Hepatocyte (in vitro differentiated cells): ENCODE results near the gene CLEC12A. TPM values are rescaled to one million over a fixed set of nuclear protein-coding genes. Genes with fewer than 3 reads are reported as not detected.
A peak's percentile ranks its signal among the peaks of the same experiment; 100 is the strongest.

Source experiments
- DNase-seq: peaks from one replicate; pipeline ENCODE4 v3.0.0-alpha.2; 2016; ENCODE audit warnings: low spot score
- H2AFZ ChIP-seq: fragments of 200-600 bp; sonication (generic); 2 replicates; pipeline ENCODE4 v1.6.0; 2016; ENCODE audit warnings: antibody characterized with exemption, mild to moderate bottlenecking
- H3K27ac ChIP-seq: fragments of 200-600 bp; sonication (generic); 2 replicates; pipeline ENCODE4 v1.5.1; 2016; ENCODE audit warnings: mild to moderate bottlenecking
- H3K27me3 ChIP-seq: fragments of 200-600 bp; sonication (generic); 2 replicates; pipeline ENCODE4 v1.6.1; 2016
- H3K36me3 ChIP-seq: fragments of 200-600 bp; sonication (generic); replicated peaks from 2 replicates; pipeline ENCODE4 v1.5.1; 2016; ENCODE audit warnings: low read depth; ENCODE audit not compliant: insufficient read depth
- H3K4me1 ChIP-seq: fragments of 200-600 bp; sonication (generic); 2 replicates; pipeline ENCODE4 v1.5.1; 2016; ENCODE audit warnings: mild to moderate bottlenecking, moderate library complexity; ENCODE audit not compliant: insufficient read depth
- H3K4me2 ChIP-seq: fragments of 200-600 bp; sonication (generic); 2 replicates; pipeline ENCODE4 v1.6.0; 2016
- H3K4me3 ChIP-seq: fragments of 200-600 bp; sonication (generic); 2 replicates; pipeline ENCODE4 v1.5.1; 2016; ENCODE audit warnings: mild to moderate bottlenecking
- H3K79me2 ChIP-seq: fragments of 200-600 bp; sonication (generic); 2 replicates; pipeline ENCODE4 v1.6.0; 2017; ENCODE audit warnings: mild to moderate bottlenecking
- H3K9me2 ChIP-seq: fragments of 200-600 bp; sonication (generic); replicated peaks from 2 replicates; pipeline ENCODE4 v1.6.0; 2017; ENCODE audit warnings: mild to moderate bottlenecking; ENCODE audit not compliant: insufficient read depth
- H3K9me3 ChIP-seq: fragments of 200-600 bp; sonication (generic); 2 replicates; pipeline ENCODE4 v1.5.1; 2016; ENCODE audit warnings: low read depth, mild to moderate bottlenecking
- H4K20me1 ChIP-seq: fragments of 200-600 bp; sonication (generic); 2 replicates; pipeline ENCODE4 v1.6.0; 2016; ENCODE audit warnings: mild to moderate bottlenecking; ENCODE audit not compliant: insufficient read depth, poor library complexity, severe bottlenecking
- EZH2 ChIP-seq: fragments of 200-600 bp; sonication (generic); IDR thresholded peaks from 2 replicates; pipeline ENCODE4 v1.6.1; 2016; ENCODE audit warnings: antibody characterized with exemption, mild to moderate bottlenecking, borderline replicate concordance
- EZH2phosphoT487 ChIP-seq: fragments of 200-600 bp; sonication (generic); IDR thresholded peaks from one replicate; pipeline ENCODE4 v1.6.1; 2018; ENCODE audit warnings: antibody characterized with exemption, mild to moderate bottlenecking, low read depth, moderate library complexity; ENCODE audit not compliant: unreplicated experiment, severe bottlenecking
- WGBS: methylation state at CpG from one replicate; pipeline ENCODE4 v1.1.6; 2016; ENCODE audit warnings: low lambda C conversion rate; ENCODE audit errors: missing lambda C conversion rate; 5-methylcytosine and 5-hydroxymethylcytosine counted together
- polyA plus RNA-seq: library from polyadenylated mRNA; unstranded; fragments of >200 nt; fragmentation: Nextera tagmentation; extraction: Ambion mirVana; gene quantifications from 2 replicates; pipeline ENCODE4 v1.2.1, GENCODE V29; 2016
- total RNA-seq: library from RNA; depleted of rRNA; stranded (reverse); fragments of >200 nt; gene quantifications from 2 replicates; pipeline ENCODE4 v1.2.3, GENCODE V29; 2014
- TF ChIP-seq, protein P1 (sequence below): fragments of 200-600 bp; sonication (generic); IDR thresholded peaks from 2 replicates; pipeline ENCODE4 v1.5.1; 2016; ENCODE audit warnings: antibody characterized with exemption, mild to moderate bottlenecking; ENCODE audit not compliant: poor library complexity

CLEC12A gene
- total and polyA plus RNA-seq, 2 experiments from 2014 or later, result 0.73 to 1.2 TPM

DNA sequence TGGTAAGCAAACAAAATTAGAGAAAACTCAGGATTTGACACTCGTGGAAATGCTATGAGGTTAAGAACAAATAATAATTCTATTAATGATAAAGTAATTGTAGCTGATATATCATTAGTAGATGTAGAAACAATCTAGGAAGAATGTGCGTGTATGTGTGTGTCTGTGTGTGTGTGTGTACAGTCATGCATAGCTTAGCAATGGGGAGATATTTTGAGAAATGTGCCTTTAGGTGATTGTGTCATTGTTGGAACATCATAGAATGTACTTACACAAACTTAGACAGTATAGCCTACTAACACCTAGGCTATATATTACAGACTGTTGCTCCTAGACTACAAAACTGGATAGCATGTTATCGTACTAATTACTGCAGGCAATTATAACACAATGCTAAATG is 44.3 kb upstream of the CLEC12A start:
- no peak overlapping the region for H3K27ac ChIP-seq
- H3K9me2 ChIP-seq, result no peaks in the 10 kb centered on the region
- H4K20me1 ChIP-seq, result no peaks in the 10 kb centered on the region
- H3K79me2 ChIP-seq, result no peaks in the 10 kb centered on the region
- WGBS, result 86% methylated on average over 3 of the region's 3 CpGs
- no peak overlapping the region for H2AFZ ChIP-seq
- H3K4me1 ChIP-seq, result no peaks in the 10 kb centered on the region
- TF ChIP-seq EZH2 (no peak), EZH2phosphoT487 (no peak)
- TF ChIP-seq, protein P1, sequence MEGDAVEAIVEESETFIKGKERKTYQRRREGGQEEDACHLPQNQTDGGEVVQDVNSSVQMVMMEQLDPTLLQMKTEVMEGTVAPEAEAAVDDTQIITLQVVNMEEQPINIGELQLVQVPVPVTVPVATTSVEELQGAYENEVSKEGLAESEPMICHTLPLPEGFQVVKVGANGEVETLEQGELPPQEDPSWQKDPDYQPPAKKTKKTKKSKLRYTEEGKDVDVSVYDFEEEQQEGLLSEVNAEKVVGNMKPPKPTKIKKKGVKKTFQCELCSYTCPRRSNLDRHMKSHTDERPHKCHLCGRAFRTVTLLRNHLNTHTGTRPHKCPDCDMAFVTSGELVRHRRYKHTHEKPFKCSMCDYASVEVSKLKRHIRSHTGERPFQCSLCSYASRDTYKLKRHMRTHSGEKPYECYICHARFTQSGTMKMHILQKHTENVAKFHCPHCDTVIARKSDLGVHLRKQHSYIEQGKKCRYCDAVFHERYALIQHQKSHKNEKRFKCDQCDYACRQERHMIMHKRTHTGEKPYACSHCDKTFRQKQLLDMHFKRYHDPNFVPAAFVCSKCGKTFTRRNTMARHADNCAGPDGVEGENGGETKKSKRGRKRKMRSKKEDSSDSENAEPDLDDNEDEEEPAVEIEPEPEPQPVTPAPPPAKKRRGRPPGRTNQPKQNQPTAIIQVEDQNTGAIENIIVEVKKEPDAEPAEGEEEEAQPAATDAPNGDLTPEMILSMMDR, result no peak
- no peak overlapping the region for H3K4me2 ChIP-seq
- no peak overlapping the region for H3K4me3 ChIP-seq
- no peaks in the 10 kb centered on the region for H3K9me3 ChIP-seq
- H3K36me3 ChIP-seq, result no peaks in the 10 kb centered on the region
- DNase-seq, result no peak
- no peaks in the 10 kb centered on the region for H3K27me3 ChIP-seq

DNA sequence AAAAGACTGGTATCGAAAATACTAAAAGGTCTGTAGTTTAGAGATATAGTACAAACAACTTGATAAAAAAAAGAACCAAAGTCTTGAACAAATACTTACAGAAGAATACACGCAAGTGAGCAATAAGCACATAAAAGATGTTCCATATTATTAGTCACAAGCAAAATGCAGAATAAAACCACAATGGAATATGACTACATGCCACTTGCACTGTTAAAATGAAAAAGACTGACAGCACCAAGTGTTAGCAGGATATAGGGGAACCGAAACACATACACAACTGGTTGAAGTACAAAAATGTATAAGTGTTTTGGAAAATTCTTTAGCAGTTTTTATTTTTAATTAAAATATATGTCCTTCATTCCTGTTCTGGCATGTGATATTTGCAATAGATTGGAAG is 42.6 kb upstream of the CLEC12A start:
- Histone ChIP-seq H3K9me3 (no peaks in the 10 kb centered on the region), H3K36me3 (no peaks in the 10 kb centered on the region), H3K27me3 (no peaks in the 10 kb centered on the region), H4K20me1 (no peaks in the 10 kb centered on the region), H2AFZ (no peak overlapping the region), H3K4me2 (no peak overlapping the region), H3K4me1 (no peaks in the 10 kb centered on the region), H3K9me2 (no peaks in the 10 kb centered on the region), H3K79me2 (no peaks in the 10 kb centered on the region), H3K27ac (no peak overlapping the region), H3K4me3 (no peak overlapping the region)
- no peak for DNase-seq
- TF ChIP-seq EZH2phosphoT487 (no peak), EZH2 (no peak)
- TF ChIP-seq, protein P1, result no peak
- 86% methylated on average over 3 of the region's 3 CpGs for WGBS

DNA sequence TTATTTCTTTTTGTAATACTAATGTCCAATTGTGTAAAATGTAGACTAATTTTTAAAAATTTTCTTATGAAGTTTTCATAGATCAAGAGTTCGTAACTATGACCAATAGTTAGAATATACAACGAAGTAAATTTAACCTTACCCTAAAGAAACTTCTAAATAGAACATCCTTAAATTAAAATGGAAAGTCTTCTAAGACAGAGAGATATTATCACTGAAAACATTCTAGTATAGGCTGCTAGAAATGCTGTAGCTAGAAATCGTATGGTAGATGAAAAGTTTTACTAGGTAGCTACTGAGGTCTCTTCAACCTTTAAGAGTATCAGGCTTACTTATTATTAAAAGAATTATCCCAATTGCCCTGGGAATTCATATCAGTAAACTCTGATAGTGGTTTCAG is 40.0 kb upstream of the CLEC12A start:
- H3K4me1 ChIP-seq, result no peaks in the 10 kb centered on the region
- no peak overlapping the region for H3K27ac ChIP-seq
- H3K79me2 ChIP-seq, result no peaks in the 10 kb centered on the region
- no peak overlapping the region for H2AFZ ChIP-seq
- H3K4me2 ChIP-seq, result no peak overlapping the region
- no peak for TF ChIP-seq EZH2
- TF ChIP-seq, protein P1, result no peak
- no peak for TF ChIP-seq EZH2phosphoT487
- H3K9me2 ChIP-seq, result no peaks in the 10 kb centered on the region
- no peaks in the 10 kb centered on the region for H3K36me3 ChIP-seq
- H3K4me3 ChIP-seq, result no peak overlapping the region
- no peaks in the 10 kb centered on the region for H4K20me1 ChIP-seq
- no peaks in the 10 kb centered on the region for H3K27me3 ChIP-seq
- DNase-seq, result no peak
- no peaks in the 10 kb centered on the region for H3K9me3 ChIP-seq
- 78% methylated on average over 3 of the region's 3 CpGs for WGBS

DNA sequence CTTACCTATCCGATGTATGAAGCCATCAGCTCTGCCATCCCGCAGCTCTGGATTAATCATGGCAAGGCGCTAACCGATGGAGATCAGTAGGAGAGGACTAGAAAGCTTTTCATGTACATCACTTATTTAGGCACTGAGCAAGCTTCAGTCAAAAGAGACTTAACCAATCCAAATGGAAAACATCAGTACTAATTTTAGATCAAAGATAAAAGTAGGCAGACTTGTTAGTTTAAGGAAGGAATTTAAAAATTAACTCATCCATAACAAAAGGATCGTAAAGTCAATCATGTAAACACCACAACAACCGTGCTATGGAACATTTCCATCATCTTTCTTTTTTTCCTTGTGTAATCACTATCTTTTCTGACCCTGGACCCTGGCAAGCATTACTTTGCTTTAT is 38.9 kb upstream of the CLEC12A start, which contains the start of gene CLEC2A:
TSS of gene CLEC2A (minus strand) at position 101 of the 400 bp plus-strand sequence. CDS start at position 60, 41 bp downstream.
- Histone ChIP-seq H3K36me3 (no peaks in the 10 kb centered on the region), H3K4me3 (no peak within 1 kb of the TSS), H3K27ac (no peak within 1 kb of the TSS), H3K79me2 (no peaks in the 10 kb centered on the region), H4K20me1 (no peaks in the 10 kb centered on the region), H3K27me3 (no peaks in the 10 kb centered on the region), H3K4me1 (no peaks in the 10 kb centered on the region), H3K9me3 (no peaks in the 10 kb centered on the region), H3K9me2 (no peaks in the 10 kb centered on the region), H2AFZ (peak within 1 kb of the TSS; percentile 5), H3K4me2 (no peak within 1 kb of the TSS)
- TF ChIP-seq, protein P1, result no peak
- TF ChIP-seq EZH2, result no peak
- no peak for TF ChIP-seq EZH2phosphoT487
- 73% methylated on average over 6 of the region's 6 CpGs for WGBS
- DNase-seq, result no peak
